Astrocyte of the cerebellum (primary cell): ENCODE measurements around the gene UROD.

Source experiments
- DNase-seq: peaks from one replicate; pipeline ENCODE4 v3.0.0-alpha.2; 2011; ENCODE audit warnings: low read depth
- H3K4me3 ChIP-seq: 2 replicates; pipeline ENCODE4 v1.5.1; 2011; ENCODE audit warnings: mild to moderate bottlenecking, low read depth, low read length, moderate library complexity
- in situ Hi-C: cut with HindIII; loops from 2 replicates; pipeline ENCODE4 v1.10.0; 2017; ENCODE audit warnings: low sequenced_read_pairs
- TF ChIP-seq, protein P1 (sequence below): IDR thresholded peaks from 2 replicates; pipeline ENCODE4 v1.5.1; 2012; ENCODE audit warnings: low read length, low read depth, moderate library complexity, mild to moderate bottlenecking; ENCODE audit errors: missing control alignments

UROD gene

DNA sequence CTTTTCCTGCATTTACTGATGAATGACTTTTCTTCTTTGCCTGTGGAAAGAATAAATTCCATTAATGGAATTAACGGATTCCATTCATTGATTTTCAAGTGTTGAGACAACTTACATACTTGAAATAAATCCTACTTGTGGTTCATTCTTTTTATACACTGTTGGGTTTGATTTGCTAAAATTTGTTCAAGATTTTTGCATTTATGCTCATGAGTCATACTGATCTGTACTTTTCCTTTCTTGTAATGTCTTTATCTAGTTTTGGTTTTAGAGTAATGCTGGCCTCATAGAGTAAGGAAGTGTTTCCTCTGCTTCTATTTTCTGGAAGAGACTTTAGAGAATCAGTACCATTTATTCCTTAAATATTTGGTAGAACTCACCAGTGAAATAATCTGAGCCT is 14.4 kb downstream of the UROD start:
- H3K4me3 ChIP-seq, result no peak overlapping the region
- DNase-seq, result no peak
- TF ChIP-seq, protein P1, sequence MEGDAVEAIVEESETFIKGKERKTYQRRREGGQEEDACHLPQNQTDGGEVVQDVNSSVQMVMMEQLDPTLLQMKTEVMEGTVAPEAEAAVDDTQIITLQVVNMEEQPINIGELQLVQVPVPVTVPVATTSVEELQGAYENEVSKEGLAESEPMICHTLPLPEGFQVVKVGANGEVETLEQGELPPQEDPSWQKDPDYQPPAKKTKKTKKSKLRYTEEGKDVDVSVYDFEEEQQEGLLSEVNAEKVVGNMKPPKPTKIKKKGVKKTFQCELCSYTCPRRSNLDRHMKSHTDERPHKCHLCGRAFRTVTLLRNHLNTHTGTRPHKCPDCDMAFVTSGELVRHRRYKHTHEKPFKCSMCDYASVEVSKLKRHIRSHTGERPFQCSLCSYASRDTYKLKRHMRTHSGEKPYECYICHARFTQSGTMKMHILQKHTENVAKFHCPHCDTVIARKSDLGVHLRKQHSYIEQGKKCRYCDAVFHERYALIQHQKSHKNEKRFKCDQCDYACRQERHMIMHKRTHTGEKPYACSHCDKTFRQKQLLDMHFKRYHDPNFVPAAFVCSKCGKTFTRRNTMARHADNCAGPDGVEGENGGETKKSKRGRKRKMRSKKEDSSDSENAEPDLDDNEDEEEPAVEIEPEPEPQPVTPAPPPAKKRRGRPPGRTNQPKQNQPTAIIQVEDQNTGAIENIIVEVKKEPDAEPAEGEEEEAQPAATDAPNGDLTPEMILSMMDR, result no peak
- in situ Hi-C loops, result no loop called here

DNA sequence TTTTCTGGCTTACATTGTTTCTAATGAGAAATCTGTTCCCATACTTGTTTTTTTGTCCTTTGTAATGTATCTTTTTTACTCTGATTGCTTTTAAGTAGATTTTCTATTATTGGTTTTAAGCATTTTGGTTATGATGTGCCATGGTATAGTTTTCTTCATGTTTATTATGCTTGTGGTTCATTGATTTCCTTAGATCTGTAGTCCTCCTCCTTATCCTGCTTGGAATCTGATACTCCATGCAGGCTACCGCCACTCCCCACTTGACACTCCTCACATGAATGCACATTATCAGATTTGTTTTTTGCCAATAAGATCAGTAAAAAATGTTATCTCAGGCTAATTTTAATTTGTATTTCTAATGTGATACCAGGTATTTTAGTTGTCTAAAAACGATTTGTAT is 20.8 kb downstream of the UROD start:
- TF ChIP-seq, protein P1, result no peak
- no peak for DNase-seq
- in situ Hi-C loops, result no loop called here
- no peak overlapping the region for H3K4me3 ChIP-seq

DNA sequence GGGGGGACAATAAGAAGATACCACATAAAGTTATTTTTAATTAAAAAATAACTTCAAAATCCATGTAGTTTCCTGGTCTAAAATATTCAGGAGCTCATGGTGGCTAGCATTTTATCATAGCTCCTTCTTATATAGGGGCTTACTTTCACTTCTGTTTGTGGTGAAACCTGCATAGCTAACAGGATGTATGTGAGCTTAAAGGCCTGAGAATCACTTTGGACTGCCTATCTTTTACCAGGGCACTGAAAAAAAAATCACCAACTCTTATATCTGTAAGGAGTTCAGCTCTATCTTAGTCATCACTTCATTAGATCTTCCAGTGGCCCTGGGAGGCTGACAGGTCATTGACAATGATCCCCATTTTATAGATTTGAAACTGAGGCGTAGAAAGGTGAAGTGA is 21.3 kb downstream of the UROD start:
- in situ Hi-C loops, result no loop called here
- no peak for DNase-seq
- TF ChIP-seq, protein P1, result no peak
- H3K4me3 ChIP-seq, result no peak overlapping the region

DNA sequence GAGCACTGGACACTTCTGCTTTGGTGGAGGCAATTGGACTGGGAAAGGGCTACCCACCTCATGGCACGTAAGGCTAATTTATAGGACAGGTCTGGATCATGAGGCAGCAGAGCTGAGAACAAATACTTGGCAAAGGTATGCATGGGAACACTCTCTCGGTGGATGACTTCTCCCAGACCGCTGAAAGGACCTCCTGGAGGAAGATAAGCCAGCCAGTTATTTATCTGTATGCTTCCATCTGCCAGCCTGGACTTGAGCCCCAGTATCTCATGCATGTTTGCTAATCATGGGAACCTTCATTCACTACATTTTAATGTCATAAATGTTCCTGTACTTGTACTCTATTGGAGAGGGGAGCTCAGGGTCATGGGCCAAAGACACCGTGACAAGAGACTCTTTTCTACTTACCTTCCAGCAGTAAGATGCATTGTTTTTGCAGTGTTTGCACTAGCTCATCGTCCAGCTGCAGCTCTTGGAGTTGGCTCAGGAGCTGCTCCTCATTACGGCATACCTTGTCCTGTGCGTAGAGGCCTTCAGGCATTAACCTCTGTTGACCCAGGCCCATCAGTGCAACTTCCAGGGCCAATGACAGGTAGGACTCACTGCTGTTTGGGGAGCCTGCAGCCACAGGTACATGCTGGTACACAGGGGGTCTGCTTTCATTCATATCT is 23.7 kb downstream of the UROD start:
- in situ Hi-C loops, result no loop called here
- TF ChIP-seq, protein P1, result no peak
- no peak overlapping the region for H3K4me3 ChIP-seq
- no peak for DNase-seq

DNA sequence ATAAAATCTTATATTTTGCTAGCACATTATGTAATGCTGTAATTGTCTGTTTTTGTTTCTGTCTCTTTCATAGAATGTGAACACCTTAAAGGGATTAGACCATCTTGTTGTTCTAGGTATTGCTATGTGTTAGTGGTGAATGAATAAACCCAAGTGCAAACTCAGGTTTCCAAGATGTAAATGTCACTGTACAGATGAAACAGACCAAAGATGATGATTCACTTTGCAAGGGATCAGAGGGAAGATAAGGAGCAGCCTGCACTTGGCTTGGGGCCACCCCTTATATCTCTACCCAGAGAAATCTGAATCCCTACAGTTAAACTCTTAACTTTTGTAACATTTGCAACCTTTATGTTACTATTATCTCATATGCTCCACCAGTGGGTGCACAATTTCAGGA is 25.4 kb downstream of the UROD start:
- in situ Hi-C loops, result no loop called here
- DNase-seq, result no peak
- no peak overlapping the region for H3K4me3 ChIP-seq
- TF ChIP-seq, protein P1, result no peak

DNA sequence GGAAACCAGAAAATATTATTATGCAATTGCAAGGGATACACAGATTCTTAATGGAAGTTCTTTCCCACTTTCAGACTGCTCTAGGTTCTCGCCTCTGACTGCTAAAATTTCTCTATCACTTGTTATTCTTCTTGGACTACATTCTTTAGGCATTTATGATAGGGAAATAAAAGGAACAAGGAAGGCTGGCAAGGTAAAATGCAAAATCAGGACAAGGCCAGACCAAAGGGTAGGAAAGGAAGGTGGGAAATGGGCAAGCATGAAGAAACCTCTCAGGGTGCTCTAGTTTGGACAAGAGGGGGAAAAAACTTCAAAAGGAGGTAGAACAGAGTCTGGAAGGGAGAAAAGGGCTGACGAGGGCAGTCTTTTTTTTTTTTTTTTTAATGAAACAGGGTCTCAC is 26.2 kb downstream of the UROD start:
- no peak for DNase-seq
- in situ Hi-C loops, result no loop called here
- H3K4me3 ChIP-seq, result no peak overlapping the region
- TF ChIP-seq, protein P1, result no peak
